ENCODE data around the gene CLHC1. TPM values are rescaled to one million over a fixed set of nuclear protein-coding genes. Genes with fewer than 3 reads are reported as not detected.
"Not testable (repeated sequence)": the region's sequence is repeated elsewhere in the genome, so short reads cannot be mapped to it uniquely, and the experiment has no call there.

CLHC1 gene
- total RNA-seq, 2 donors from 2014 or later = 4.6 to 9.5 TPM

DNA sequence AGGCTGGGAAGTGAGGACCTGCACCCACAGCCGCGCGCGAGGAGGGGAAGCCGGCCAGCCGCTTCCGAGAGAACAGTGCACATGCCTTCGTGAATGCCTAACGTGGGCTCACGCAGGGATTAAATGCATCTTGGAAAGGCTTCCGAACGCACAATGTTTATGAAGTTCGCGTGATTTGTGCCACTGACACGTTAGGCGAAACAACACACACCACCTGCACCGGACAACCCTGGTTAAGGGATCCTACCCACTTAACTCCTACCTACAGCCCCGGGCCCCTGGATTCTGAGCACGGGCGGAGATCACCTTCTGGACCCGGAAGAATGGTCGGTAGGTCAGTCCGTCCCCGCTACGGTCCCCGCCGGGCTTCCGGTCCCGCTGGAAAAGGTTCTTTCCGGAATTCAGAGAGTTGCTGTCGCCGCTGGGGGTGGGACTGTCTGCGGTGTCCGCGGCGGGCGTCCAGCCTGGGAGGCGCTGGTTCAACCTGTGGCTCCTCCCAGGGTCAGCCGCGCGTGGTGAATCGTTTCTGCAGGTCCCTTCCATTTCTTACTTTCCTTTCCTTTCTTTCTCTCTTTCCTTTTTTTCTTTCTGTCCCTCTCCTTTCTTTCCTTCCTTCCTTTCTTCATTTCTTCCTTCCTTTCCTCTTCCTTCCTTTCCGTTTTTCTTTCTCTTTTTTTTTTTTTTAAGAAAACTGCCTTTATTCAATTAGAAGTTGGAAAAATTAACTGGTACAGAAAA lies 37.0 kb upstream of the CLHC1 start, which contains the start of gene MTIF2:
TSS of gene MTIF2 (minus strand) at position 325 of the 738 bp plus-strand sequence. CDS start 5,373 bp downstream, outside the sequence.
- TF ChIP-seq, protein P1, sequence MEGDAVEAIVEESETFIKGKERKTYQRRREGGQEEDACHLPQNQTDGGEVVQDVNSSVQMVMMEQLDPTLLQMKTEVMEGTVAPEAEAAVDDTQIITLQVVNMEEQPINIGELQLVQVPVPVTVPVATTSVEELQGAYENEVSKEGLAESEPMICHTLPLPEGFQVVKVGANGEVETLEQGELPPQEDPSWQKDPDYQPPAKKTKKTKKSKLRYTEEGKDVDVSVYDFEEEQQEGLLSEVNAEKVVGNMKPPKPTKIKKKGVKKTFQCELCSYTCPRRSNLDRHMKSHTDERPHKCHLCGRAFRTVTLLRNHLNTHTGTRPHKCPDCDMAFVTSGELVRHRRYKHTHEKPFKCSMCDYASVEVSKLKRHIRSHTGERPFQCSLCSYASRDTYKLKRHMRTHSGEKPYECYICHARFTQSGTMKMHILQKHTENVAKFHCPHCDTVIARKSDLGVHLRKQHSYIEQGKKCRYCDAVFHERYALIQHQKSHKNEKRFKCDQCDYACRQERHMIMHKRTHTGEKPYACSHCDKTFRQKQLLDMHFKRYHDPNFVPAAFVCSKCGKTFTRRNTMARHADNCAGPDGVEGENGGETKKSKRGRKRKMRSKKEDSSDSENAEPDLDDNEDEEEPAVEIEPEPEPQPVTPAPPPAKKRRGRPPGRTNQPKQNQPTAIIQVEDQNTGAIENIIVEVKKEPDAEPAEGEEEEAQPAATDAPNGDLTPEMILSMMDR (IDR thresholded peaks at IDR 0.05) = no peak
- peak; percentile 93 for DNase-seq (ENCODE audit: low spot score)
- Histone ChIP-seq H3K27me3 (no peaks in the 10 kb centered on the region), H3K36me3 (peaks cover 31% of the 10 kb centered on the region), H3K27ac (peak within 1 kb of the TSS; percentile 85 to 92), H3K4me3 (peak within 1 kb of the TSS; percentile 73 to 75), H3K4me1 (peaks cover 0 to 19% of the 10 kb centered on the region in 2 donors), H3K9me3 (no peaks in the 10 kb centered on the region)

DNA sequence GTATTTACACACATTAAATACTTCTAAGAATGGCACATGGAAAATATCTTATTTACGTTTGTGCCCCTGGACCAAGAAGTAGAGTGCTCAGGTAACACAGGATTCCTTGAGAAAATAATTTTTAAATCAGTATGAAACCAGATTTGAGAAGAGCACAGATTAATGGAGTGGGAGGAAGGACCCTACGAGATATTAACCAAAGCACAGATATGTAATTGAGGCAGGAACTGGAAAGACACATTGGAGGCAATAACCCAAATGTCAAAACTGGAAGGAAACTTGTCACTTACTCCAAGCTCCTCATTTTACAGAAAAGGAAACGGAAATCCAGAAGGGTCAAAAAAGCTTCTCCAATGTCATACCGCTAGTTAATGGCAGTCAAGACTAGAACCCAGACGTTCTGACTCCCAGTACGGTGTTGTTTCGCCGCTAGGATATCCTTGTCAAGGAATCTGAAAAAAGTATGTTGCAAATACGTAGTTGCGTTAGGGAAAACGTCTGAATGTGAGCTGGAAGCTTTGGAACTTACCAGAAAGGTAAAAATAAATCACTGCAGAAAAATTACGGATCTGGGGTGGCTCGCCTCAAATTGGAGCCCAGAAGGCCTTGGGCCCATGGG lies 36.3 kb upstream of the CLHC1 start:
- H3K27me3 ChIP-seq = no peaks in the 10 kb centered on the region
- no peak for DNase-seq (ENCODE audit: low spot score)
- H3K4me3 ChIP-seq = peak overlapping the region; percentile 73 to 75
- H3K4me1 ChIP-seq = peaks cover 0 to 19% of the 10 kb centered on the region in 2 donors
- H3K36me3 ChIP-seq = peaks cover 38% of the 10 kb centered on the region
- no peaks in the 10 kb centered on the region for H3K9me3 ChIP-seq
- peak overlapping the region; percentile 85 to 92 for H3K27ac ChIP-seq
- TF ChIP-seq, protein P1 (IDR thresholded peaks at IDR 0.05) = no peak

DNA sequence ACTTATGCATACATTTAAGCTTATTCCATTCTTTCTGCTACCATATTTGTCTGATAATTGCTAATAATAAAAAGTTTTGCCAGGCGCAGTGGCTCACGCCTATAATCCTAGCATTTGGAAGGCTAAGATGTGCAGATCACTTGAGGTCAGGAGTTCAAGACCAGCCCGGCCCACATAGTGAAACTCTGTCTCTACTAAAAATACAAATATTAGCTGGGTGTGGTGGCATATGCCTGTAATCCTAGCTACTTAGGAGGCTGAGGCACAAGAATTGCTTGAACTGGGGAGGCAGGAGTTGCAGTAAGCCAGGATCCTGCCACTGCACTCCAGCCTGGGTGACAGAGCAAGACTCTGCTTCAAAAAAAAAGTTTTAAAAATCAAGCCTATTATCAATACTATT lies 27.5 kb upstream of the CLHC1 start:
- not testable (repeated sequence) for H3K4me3 ChIP-seq; H3K9me3 ChIP-seq; H3K27ac ChIP-seq; DNase-seq (ENCODE audit: low spot score); H3K4me1 ChIP-seq; H3K27me3 ChIP-seq
- H3K36me3 ChIP-seq = peaks cover 58% of the 10 kb centered on the region

DNA sequence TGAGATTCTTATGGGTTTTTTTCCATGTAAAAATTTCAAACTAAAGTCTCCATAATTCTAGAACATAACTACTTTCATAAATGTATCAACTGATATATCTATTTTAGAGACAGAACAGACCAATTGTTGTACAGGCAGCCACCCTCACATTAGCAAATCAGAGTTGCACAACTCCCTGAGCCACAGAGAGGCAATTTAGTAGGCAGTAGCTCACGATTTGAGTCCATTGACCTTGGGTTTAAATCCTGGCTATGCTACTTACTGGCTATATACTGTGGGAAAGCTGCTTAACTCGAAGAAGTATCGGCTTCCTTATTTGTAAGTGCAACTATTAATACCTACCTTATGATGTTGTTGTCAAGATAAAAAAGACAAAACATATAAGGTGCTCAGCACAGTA lies 20.7 kb upstream of the CLHC1 start:
- DNase-seq (ENCODE audit: low spot score) = no peak
- H3K27me3 ChIP-seq = no peaks in the 10 kb centered on the region
- H3K9me3 ChIP-seq = no peaks in the 10 kb centered on the region
- H3K4me3 ChIP-seq = no peak overlapping the region
- peaks cover 46% of the 10 kb centered on the region for H3K36me3 ChIP-seq
- no peaks in the 10 kb centered on the region for H3K4me1 ChIP-seq
- TF ChIP-seq, protein P1 (IDR thresholded peaks at IDR 0.05) = no peak
- no peak overlapping the region for H3K27ac ChIP-seq

DNA sequence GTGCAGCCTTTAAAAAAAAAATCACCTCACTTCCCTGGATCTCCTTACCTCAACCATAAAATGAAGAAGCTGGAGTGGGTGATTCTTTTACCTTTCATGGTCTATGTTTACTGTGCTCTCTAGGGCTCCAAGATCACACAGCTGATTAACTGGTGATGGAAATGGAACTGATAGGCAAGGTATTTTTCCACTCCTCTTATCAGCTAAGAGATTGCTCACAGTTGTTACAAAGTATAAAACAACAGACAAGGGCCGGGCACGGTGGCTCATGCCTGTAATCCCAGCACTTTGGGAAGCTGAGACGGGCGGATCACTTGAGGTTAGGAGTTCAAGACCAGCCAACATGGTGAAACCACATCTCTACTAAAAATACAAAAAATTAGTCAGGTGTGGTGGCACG lies 14.9 kb upstream of the CLHC1 start:
- H3K27ac ChIP-seq = no peak overlapping the region
- H3K4me1 ChIP-seq = no peaks in the 10 kb centered on the region
- peaks cover 73% of the 10 kb centered on the region for H3K36me3 ChIP-seq
- H3K4me3 ChIP-seq = no peak overlapping the region
- DNase-seq (ENCODE audit: low spot score) = no peak
- TF ChIP-seq, protein P1 (IDR thresholded peaks at IDR 0.05) = no peak
- no peaks in the 10 kb centered on the region for H3K9me3 ChIP-seq
- no peaks in the 10 kb centered on the region for H3K27me3 ChIP-seq

DNA sequence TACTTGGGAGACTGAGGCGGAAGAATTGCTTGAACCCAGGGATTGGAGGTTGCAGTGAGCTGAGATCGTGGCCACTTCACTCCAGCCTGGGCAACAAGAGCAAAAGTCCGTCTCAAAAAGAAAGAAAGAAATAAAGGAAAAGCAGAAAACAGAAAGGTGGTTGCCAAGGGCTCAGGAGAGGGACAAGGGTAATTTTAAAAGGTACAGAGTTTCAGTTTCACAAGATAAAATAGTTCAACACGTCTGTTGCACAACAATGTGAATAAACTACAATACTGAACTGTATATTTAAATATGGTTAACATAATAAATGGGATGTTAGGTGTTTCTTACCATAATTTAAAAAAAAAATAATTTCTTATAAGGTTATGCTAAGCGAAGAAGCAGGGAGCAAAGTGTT lies 13.3 kb upstream of the CLHC1 start:
- Histone ChIP-seq H3K4me3 (no peak overlapping the region), H3K36me3 (peaks cover 70% of the 10 kb centered on the region), H3K27me3 (no peaks in the 10 kb centered on the region), H3K4me1 (no peaks in the 10 kb centered on the region), H3K9me3 (no peaks in the 10 kb centered on the region), H3K27ac (no peak overlapping the region)
- TF ChIP-seq, protein P1 (IDR thresholded peaks at IDR 0.05) = no peak
- no peak for DNase-seq (ENCODE audit: low spot score)

Measured in right atrium auricular region (tissue), 2 donors.